Hepatocyte (in vitro differentiated cells): ENCODE data around the gene CAP2. TPM values are rescaled to one million over a fixed set of nuclear protein-coding genes. Genes with fewer than 3 reads are reported as not detected.

Source experiments
- DNase-seq: peaks from one replicate; pipeline ENCODE4 v3.0.0-alpha.2; 2016; ENCODE audit warnings: low spot score
- H2AFZ ChIP-seq: fragments of 200-600 bp; sonication (generic); 2 replicates; pipeline ENCODE4 v1.6.0; 2016; ENCODE audit warnings: antibody characterized with exemption, mild to moderate bottlenecking
- H3K27ac ChIP-seq: fragments of 200-600 bp; sonication (generic); 2 replicates; pipeline ENCODE4 v1.5.1; 2016; ENCODE audit warnings: mild to moderate bottlenecking
- H3K27me3 ChIP-seq: fragments of 200-600 bp; sonication (generic); 2 replicates; pipeline ENCODE4 v1.6.1; 2016
- H3K36me3 ChIP-seq: fragments of 200-600 bp; sonication (generic); replicated peaks from 2 replicates; pipeline ENCODE4 v1.5.1; 2016; ENCODE audit warnings: low read depth; ENCODE audit not compliant: insufficient read depth
- H3K4me1 ChIP-seq: fragments of 200-600 bp; sonication (generic); 2 replicates; pipeline ENCODE4 v1.5.1; 2016; ENCODE audit warnings: mild to moderate bottlenecking, moderate library complexity; ENCODE audit not compliant: insufficient read depth
- H3K4me2 ChIP-seq: fragments of 200-600 bp; sonication (generic); 2 replicates; pipeline ENCODE4 v1.6.0; 2016
- H3K4me3 ChIP-seq: fragments of 200-600 bp; sonication (generic); 2 replicates; pipeline ENCODE4 v1.5.1; 2016; ENCODE audit warnings: mild to moderate bottlenecking
- H3K79me2 ChIP-seq: fragments of 200-600 bp; sonication (generic); 2 replicates; pipeline ENCODE4 v1.6.0; 2017; ENCODE audit warnings: mild to moderate bottlenecking
- H3K9me2 ChIP-seq: fragments of 200-600 bp; sonication (generic); replicated peaks from 2 replicates; pipeline ENCODE4 v1.6.0; 2017; ENCODE audit warnings: mild to moderate bottlenecking; ENCODE audit not compliant: insufficient read depth
- H3K9me3 ChIP-seq: fragments of 200-600 bp; sonication (generic); 2 replicates; pipeline ENCODE4 v1.5.1; 2016; ENCODE audit warnings: low read depth, mild to moderate bottlenecking
- H4K20me1 ChIP-seq: fragments of 200-600 bp; sonication (generic); 2 replicates; pipeline ENCODE4 v1.6.0; 2016; ENCODE audit warnings: mild to moderate bottlenecking; ENCODE audit not compliant: insufficient read depth, poor library complexity, severe bottlenecking
- EZH2 ChIP-seq: fragments of 200-600 bp; sonication (generic); IDR thresholded peaks from 2 replicates; pipeline ENCODE4 v1.6.1; 2016; ENCODE audit warnings: antibody characterized with exemption, mild to moderate bottlenecking, borderline replicate concordance
- EZH2phosphoT487 ChIP-seq: fragments of 200-600 bp; sonication (generic); IDR thresholded peaks from one replicate; pipeline ENCODE4 v1.6.1; 2018; ENCODE audit warnings: antibody characterized with exemption, mild to moderate bottlenecking, low read depth, moderate library complexity; ENCODE audit not compliant: unreplicated experiment, severe bottlenecking
- WGBS: methylation state at CpG from one replicate; pipeline ENCODE4 v1.1.6; 2016; ENCODE audit warnings: low lambda C conversion rate; ENCODE audit errors: missing lambda C conversion rate; 5-methylcytosine and 5-hydroxymethylcytosine counted together
- polyA plus RNA-seq: library from polyadenylated mRNA; unstranded; fragments of >200 nt; fragmentation: Nextera tagmentation; extraction: Ambion mirVana; gene quantifications from 2 replicates; pipeline ENCODE4 v1.2.1, GENCODE V29; 2016
- total RNA-seq: library from RNA; depleted of rRNA; stranded (reverse); fragments of >200 nt; gene quantifications from 2 replicates; pipeline ENCODE4 v1.2.3, GENCODE V29; 2014
- TF ChIP-seq, protein P1 (sequence below): fragments of 200-600 bp; sonication (generic); IDR thresholded peaks from 2 replicates; pipeline ENCODE4 v1.5.1; 2016; ENCODE audit warnings: antibody characterized with exemption, mild to moderate bottlenecking; ENCODE audit not compliant: poor library complexity

CAP2 gene
- total and polyA plus RNA-seq, 2 experiments from 2014 or later = 6.5 to 8.7 TPM

DNA sequence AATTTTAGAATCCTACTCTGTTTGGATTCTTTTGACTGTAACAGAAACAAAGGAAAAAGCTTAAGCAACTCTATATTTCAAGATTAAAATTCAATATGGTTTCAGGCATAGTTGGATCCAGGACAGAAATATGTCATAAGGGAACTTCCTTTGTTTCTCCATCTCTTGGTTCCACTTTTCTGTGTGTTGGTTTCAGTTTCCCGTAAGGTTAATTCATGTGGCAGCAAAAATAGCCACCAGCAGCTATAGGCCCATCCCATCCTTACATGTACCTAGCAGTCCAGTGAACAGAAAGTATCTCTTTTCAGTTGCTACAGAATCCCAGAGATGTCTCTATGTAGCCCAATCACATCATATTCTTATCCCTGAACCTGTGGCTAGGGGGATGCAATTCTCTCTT, 197.9 kb downstream of the CAP2 start:
- Histone ChIP-seq H3K4me2 (no peak overlapping the region), H2AFZ (no peak overlapping the region), H3K9me3 (no peaks in the 10 kb centered on the region), H3K36me3 (no peaks in the 10 kb centered on the region), H4K20me1 (no peaks in the 10 kb centered on the region), H3K27me3 (no peaks in the 10 kb centered on the region), H3K9me2 (no peaks in the 10 kb centered on the region), H3K4me1 (no peaks in the 10 kb centered on the region), H3K4me3 (no peak overlapping the region), H3K27ac (no peak overlapping the region), H3K79me2 (no peaks in the 10 kb centered on the region)
- TF ChIP-seq EZH2phosphoT487 (no peak), EZH2 (no peak)
- TF ChIP-seq, protein P1, sequence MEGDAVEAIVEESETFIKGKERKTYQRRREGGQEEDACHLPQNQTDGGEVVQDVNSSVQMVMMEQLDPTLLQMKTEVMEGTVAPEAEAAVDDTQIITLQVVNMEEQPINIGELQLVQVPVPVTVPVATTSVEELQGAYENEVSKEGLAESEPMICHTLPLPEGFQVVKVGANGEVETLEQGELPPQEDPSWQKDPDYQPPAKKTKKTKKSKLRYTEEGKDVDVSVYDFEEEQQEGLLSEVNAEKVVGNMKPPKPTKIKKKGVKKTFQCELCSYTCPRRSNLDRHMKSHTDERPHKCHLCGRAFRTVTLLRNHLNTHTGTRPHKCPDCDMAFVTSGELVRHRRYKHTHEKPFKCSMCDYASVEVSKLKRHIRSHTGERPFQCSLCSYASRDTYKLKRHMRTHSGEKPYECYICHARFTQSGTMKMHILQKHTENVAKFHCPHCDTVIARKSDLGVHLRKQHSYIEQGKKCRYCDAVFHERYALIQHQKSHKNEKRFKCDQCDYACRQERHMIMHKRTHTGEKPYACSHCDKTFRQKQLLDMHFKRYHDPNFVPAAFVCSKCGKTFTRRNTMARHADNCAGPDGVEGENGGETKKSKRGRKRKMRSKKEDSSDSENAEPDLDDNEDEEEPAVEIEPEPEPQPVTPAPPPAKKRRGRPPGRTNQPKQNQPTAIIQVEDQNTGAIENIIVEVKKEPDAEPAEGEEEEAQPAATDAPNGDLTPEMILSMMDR = no peak
- WGBS = 100% methylated on average over 1 of the region's 1 CpG
- no peak for DNase-seq

- no peak overlapping the region for H2AFZ ChIP-seq
- no peaks in the 10 kb centered on the region for H3K36me3 ChIP-seq
- no peaks in the 10 kb centered on the region for H3K79me2 ChIP-seq
- TF ChIP-seq EZH2 = no peak
- TF ChIP-seq EZH2phosphoT487 = no peak
- TF ChIP-seq, protein P1 = no peak
- no peaks in the 10 kb centered on the region for H3K9me3 ChIP-seq
- no peaks in the 10 kb centered on the region for H3K9me2 ChIP-seq
- no peak overlapping the region for H3K27ac ChIP-seq
- no peak for DNase-seq
- H3K4me3 ChIP-seq = no peak overlapping the region
- no peaks in the 10 kb centered on the region for H3K27me3 ChIP-seq
- no peak overlapping the region for H3K4me2 ChIP-seq
- H3K4me1 ChIP-seq = no peaks in the 10 kb centered on the region
- H4K20me1 ChIP-seq = no peaks in the 10 kb centered on the region
Measured at GRCh38 chr6:17593246-17593645, 199.9 kb downstream of the CAP2 start.

- Histone ChIP-seq H3K36me3 (no peaks in the 10 kb centered on the region), H3K9me3 (no peaks in the 10 kb centered on the region), H3K4me2 (no peak overlapping the region), H2AFZ (no peak overlapping the region), H4K20me1 (peaks cover under 1% of the 10 kb centered on the region), H3K79me2 (peaks cover 7% of the 10 kb centered on the region), H3K4me1 (no peaks in the 10 kb centered on the region), H3K4me3 (no peak overlapping the region), H3K27me3 (no peaks in the 10 kb centered on the region), H3K27ac (no peak overlapping the region), H3K9me2 (no peaks in the 10 kb centered on the region)
- no peak for DNase-seq
- TF ChIP-seq, protein P1 = no peak
- TF ChIP-seq EZH2 = no peak
- TF ChIP-seq EZH2phosphoT487 = no peak
- 93% methylated on average over 3 of the region's 3 CpGs for WGBS
Measured at GRCh38 chr6:17596085-17596484, 202.7 kb downstream of the CAP2 start.
